ENCODE measurements around the gene DDR2. TPM values are rescaled to one million over a fixed set of nuclear protein-coding genes. Genes with fewer than 3 reads are reported as not detected.
"Not testable (repeated sequence)": the region's sequence is repeated elsewhere in the genome, so short reads cannot be mapped to it uniquely, and the experiment has no call there.

Gene DDR2
- total RNA-seq, 1 donor from 2014 or later: 3.8 TPM

DNA sequence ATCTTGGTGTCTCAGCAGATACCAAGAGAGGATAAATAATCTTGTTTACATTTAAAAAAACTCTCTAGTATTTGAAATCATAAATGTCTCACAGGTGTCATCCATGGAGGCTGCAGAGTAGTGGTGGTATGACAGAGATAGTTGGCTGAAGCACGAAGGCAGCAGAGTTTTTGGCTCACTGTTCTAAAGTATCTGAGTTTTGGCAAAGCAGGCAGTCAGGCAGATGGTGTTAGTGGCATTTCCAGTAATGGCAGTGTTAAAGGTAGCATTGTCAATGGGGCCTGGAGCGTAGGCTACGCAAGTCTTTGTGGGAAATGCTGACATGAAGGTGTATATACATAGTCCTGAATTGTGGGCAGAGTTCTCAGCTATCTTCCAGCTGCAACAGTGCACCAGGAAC is 89.8 kb downstream of the DDR2 start:
- H3K36me3 ChIP-seq (ENCODE audit: control insufficient read depth, insufficient read depth, low read length): no peaks in the 10 kb centered on the region
- H3K4me3 ChIP-seq (ENCODE audit: low read depth, low read length): no peak overlapping the region
- no peak for TF ChIP-seq CTCF (IDR thresholded peaks at IDR 0.05; ENCODE audit: insufficient read depth, low read length, poor library complexity, severe bottlenecking)
- no peaks in the 10 kb centered on the region for H3K27me3 ChIP-seq (ENCODE audit: control insufficient read depth, insufficient read depth, low read length)
- no peak for DNase-seq (ENCODE audit: low read depth)

DNA sequence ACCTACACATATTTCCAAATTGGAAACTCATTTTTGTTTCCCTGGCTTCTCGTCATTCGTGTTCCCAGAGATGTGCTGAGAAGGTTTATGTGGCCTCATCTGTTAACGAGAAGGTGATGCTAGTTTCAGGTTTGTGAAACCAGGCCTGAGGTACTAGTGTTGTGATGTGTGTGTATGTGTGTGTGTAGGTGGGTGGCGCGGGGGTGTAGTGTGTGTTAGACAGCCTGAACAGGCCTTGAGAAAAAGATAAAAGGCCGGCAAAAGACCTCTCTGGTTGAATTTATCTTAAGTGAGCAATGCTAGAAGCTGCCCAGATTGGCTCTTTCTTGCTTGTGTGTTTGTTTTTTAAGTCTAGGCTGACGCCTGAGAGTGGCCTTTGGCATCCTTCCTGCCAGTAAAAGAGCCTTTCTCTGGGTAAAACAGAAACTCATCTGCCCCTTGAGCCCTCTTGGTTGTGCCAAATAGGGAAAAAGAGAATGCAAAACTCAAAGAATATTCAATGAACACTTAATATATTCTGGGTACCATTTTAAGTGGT is 92.4 kb downstream of the DDR2 start:
- H3K36me3 ChIP-seq (ENCODE audit: control insufficient read depth, insufficient read depth, low read length): no peaks in the 10 kb centered on the region
- no peak for DNase-seq (ENCODE audit: low read depth)
- H3K4me3 ChIP-seq (ENCODE audit: low read depth, low read length): no peak overlapping the region
- no peak for TF ChIP-seq CTCF (IDR thresholded peaks at IDR 0.05; ENCODE audit: insufficient read depth, low read length, poor library complexity, severe bottlenecking)
- no peaks in the 10 kb centered on the region for H3K27me3 ChIP-seq (ENCODE audit: control insufficient read depth, insufficient read depth, low read length)

- Histone ChIP-seq H3K27me3 (ENCODE audit: control insufficient read depth, insufficient read depth, low read length) (no peaks in the 10 kb centered on the region), H3K36me3 (ENCODE audit: control insufficient read depth, insufficient read depth, low read length) (no peaks in the 10 kb centered on the region), H3K4me3 (ENCODE audit: low read depth, low read length) (no peak overlapping the region)
- DNase-seq (ENCODE audit: low read depth): no peak
- TF ChIP-seq CTCF (IDR thresholded peaks at IDR 0.05; ENCODE audit: insufficient read depth, low read length, poor library complexity, severe bottlenecking): no peak
These were observed 93.1 kb downstream of the DDR2 start for GRCh38 chr1:162725301-162725837.

GRCh38 chr1:162726555-162726954 is 94.3 kb downstream of the DDR2 start:
- H3K4me3 ChIP-seq (ENCODE audit: low read depth, low read length): no peak overlapping the region
- no peak for TF ChIP-seq CTCF (IDR thresholded peaks at IDR 0.05; ENCODE audit: insufficient read depth, low read length, poor library complexity, severe bottlenecking)
- H3K27me3 ChIP-seq (ENCODE audit: control insufficient read depth, insufficient read depth, low read length): no peaks in the 10 kb centered on the region
- no peak for DNase-seq (ENCODE audit: low read depth)
- no peaks in the 10 kb centered on the region for H3K36me3 ChIP-seq (ENCODE audit: control insufficient read depth, insufficient read depth, low read length)

- not testable (repeated sequence) for DNase-seq (ENCODE audit: low read depth); H3K36me3 ChIP-seq (ENCODE audit: control insufficient read depth, insufficient read depth, low read length); H3K4me3 ChIP-seq (ENCODE audit: low read depth, low read length)
These were observed 95.2 kb downstream of the DDR2 start for GRCh38 chr1:162727493-162727892.

DNA sequence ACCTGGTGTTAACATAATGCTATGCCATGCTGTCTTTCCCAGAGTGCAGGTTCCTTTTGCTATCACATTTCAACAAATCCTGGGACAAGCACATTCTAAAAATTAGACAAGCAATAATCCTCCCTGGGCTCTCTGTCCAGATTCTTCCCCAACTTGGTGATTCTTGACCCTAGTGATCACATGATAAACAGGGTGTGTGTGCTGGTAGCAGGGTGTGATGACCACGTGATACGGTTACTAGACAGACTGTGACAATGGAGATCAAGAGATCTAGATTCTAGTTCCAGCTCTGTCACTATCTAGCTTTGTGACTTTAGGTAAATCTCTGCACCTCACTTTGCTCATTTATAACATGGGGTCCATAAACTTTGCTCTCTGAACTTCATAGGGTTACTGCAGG is 96.3 kb downstream of the DDR2 start:
- no peak overlapping the region for H3K4me3 ChIP-seq (ENCODE audit: low read depth, low read length)
- H3K27me3 ChIP-seq (ENCODE audit: control insufficient read depth, insufficient read depth, low read length): no peaks in the 10 kb centered on the region
- DNase-seq (ENCODE audit: low read depth): no peak
- H3K36me3 ChIP-seq (ENCODE audit: control insufficient read depth, insufficient read depth, low read length): no peaks in the 10 kb centered on the region
- TF ChIP-seq CTCF (IDR thresholded peaks at IDR 0.05; ENCODE audit: insufficient read depth, low read length, poor library complexity, severe bottlenecking): no peak

More at GRCh38 chr1:162727493-162727892, 95.2 kb downstream of the DDR2 start:
- not testable (repeated sequence) for H3K27me3 ChIP-seq (ENCODE audit: control insufficient read depth, insufficient read depth, low read length)

- H3K4me3 ChIP-seq (ENCODE audit: low read depth, low read length); H3K36me3 ChIP-seq (ENCODE audit: control insufficient read depth, insufficient read depth, low read length); DNase-seq (ENCODE audit: low read depth); H3K27me3 ChIP-seq (ENCODE audit: control insufficient read depth, insufficient read depth, low read length): not testable (repeated sequence)
These were observed 97.0 kb downstream of the DDR2 start for GRCh38 chr1:162729195-162729774.
